ENCODE data around the gene SERPINA1. TPM values are rescaled to one million over a fixed set of nuclear protein-coding genes. Genes with fewer than 3 reads are reported as not detected.

The SERPINA1 gene
- total RNA-seq, 1 experiment from 2014 or later: 10.5 TPM

DNA sequence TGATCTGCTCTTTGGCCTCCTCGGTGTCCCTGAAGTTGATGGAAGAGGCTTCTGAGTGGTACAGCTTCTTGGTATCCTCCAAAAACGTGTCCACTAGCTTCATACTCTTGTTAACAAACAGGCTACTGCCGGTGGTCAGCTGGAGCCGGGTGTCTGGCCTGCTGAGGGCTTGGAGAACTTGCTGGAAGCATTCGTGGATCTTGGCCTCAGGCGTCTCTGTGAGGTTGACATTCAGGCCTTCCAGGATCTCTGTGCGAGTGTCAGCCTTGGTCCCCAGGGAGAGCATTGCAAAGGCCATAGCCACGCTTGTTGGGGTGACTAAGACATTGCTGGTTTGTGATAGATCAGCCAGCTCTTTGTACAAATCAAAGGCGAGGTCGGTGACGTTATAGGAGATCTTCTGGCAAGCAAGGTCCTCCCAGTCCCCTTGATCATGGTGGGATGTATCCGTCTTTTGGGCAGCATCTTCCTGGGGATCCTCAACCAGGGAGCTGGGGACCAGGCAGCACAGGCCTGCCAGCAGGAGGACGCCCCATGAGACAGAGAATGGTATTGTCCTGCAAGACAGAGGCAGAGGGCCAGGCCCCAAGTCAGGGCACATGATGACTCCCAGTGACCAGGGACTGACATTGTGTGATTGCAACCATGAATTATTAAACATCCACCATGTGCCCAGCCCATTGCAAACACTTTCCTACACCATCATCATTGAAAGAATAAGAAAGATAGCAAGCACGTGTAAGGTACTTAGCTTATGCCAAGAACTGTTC is 22.1 kb downstream of the SERPINA1 start, which contains the start of gene SERPINA2:
Gene SERPINA2 (minus strand): TSS at position 553 of the 770 bp plus-strand sequence.
- ChIA-PET POLR2A (ENCODE audit: unreplicated experiment) (no interaction called here), CTCF (no interaction called here)
- Histone ChIP-seq H3K27me3 (ENCODE audit: low read length) (no peaks in the 10 kb centered on the region; the same call in 1 of the 2 replicates), H3K27ac (ENCODE audit: low read length) (no peak within 1 kb of the TSS), H3F3A (ENCODE audit: low read length, unreplicated experiment) (no peaks in the 10 kb centered on the region), H3K9me2 (replicated peaks; ENCODE audit: low read length) (no peaks in the 10 kb centered on the region), H3K4me1 (ENCODE audit: insufficient read depth, low read length) (no peaks in the 10 kb centered on the region), H3K9ac (ENCODE audit: low read length) (no peak within 1 kb of the TSS), H2AFZ (ENCODE audit: low read length) (no peak within 1 kb of the TSS), H3K36me3 (ENCODE audit: low read depth, low read length) (no peaks in the 10 kb centered on the region), H4K20me1 (ENCODE audit: low read length) (no peaks in the 10 kb centered on the region), H3K4me2 (ENCODE audit: low read length) (no peak within 1 kb of the TSS), H3K4me3 (ENCODE audit: low read length) (no peak within 1 kb of the TSS), H3K79me2 (ENCODE audit: low read length) (no peaks in the 10 kb centered on the region), H3K9me3 (ENCODE audit: low read length) (no peaks in the 10 kb centered on the region)
- BruUV-seq (replicated peaks): no TSS peak
- ATAC-seq: no peak
- no peak for DNase-seq
- TF ChIP-seq EZH2phosphoT487 (IDR thresholded peaks at IDR 0.05; ENCODE audit: borderline replicate concordance, low read length) (no peak), EZH2 (IDR thresholded peaks at IDR 0.05; ENCODE audit: low read length, unreplicated experiment) (no peak)
- TF ChIP-seq, protein P1, sequence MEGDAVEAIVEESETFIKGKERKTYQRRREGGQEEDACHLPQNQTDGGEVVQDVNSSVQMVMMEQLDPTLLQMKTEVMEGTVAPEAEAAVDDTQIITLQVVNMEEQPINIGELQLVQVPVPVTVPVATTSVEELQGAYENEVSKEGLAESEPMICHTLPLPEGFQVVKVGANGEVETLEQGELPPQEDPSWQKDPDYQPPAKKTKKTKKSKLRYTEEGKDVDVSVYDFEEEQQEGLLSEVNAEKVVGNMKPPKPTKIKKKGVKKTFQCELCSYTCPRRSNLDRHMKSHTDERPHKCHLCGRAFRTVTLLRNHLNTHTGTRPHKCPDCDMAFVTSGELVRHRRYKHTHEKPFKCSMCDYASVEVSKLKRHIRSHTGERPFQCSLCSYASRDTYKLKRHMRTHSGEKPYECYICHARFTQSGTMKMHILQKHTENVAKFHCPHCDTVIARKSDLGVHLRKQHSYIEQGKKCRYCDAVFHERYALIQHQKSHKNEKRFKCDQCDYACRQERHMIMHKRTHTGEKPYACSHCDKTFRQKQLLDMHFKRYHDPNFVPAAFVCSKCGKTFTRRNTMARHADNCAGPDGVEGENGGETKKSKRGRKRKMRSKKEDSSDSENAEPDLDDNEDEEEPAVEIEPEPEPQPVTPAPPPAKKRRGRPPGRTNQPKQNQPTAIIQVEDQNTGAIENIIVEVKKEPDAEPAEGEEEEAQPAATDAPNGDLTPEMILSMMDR (conservative IDR thresholded peaks at IDR 0.05; ENCODE audit: low read depth, low read length): no peak
- intact Hi-C loops (cut with micrococcal nuclease): no loop called here

DNA sequence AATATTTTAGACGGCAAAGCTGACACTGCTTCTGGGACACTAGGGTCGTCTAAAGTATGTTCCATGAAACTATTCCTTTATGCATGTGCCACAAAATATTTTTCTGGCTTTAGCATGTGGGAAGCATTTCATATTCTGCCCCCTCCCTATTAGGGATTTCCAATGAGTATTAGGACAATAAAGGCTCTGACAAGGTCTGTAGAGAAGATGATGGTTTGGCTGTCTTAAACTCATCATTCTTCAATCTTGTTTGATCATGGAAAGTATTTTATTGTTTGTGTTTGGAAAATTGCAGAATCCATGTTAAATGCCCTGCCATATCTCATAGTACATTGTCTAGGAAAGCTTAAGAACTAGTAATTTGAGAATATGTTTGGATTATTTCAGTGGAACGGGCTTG is 22.8 kb downstream of the SERPINA1 start:
- H3K9me3 ChIP-seq (ENCODE audit: low read length): no peaks in the 10 kb centered on the region
- ChIA-PET POLR2A (ENCODE audit: unreplicated experiment) (no interaction called here), CTCF (no interaction called here)
- H3K27ac ChIP-seq (ENCODE audit: low read length): no peak overlapping the region
- H3K79me2 ChIP-seq (ENCODE audit: low read length): no peaks in the 10 kb centered on the region
- no peak overlapping the region for H3K4me2 ChIP-seq (ENCODE audit: low read length)
- intact Hi-C loops (cut with micrococcal nuclease): no loop called here
- no peaks in the 10 kb centered on the region for H3K9me2 ChIP-seq (replicated peaks; ENCODE audit: low read length)
- BruUV-seq (replicated peaks): no TSS peak
- no peak overlapping the region for H3K9ac ChIP-seq (ENCODE audit: low read length)
- H3K4me3 ChIP-seq (ENCODE audit: low read length): no peak overlapping the region
- H3K27me3 ChIP-seq (ENCODE audit: low read length): no peaks in the 10 kb centered on the region; the same call in 1 of the 2 replicates
- H3K4me1 ChIP-seq (ENCODE audit: insufficient read depth, low read length): no peaks in the 10 kb centered on the region
- no peaks in the 10 kb centered on the region for H3F3A ChIP-seq (ENCODE audit: low read length, unreplicated experiment)
- no peaks in the 10 kb centered on the region for H4K20me1 ChIP-seq (ENCODE audit: low read length)
- H2AFZ ChIP-seq (ENCODE audit: low read length): no peak overlapping the region
- DNase-seq (no peak), ATAC-seq (no peak)
- no peaks in the 10 kb centered on the region for H3K36me3 ChIP-seq (ENCODE audit: low read depth, low read length)
- TF ChIP-seq EZH2phosphoT487 (IDR thresholded peaks at IDR 0.05; ENCODE audit: borderline replicate concordance, low read length) (no peak), EZH2 (IDR thresholded peaks at IDR 0.05; ENCODE audit: low read length, unreplicated experiment) (no peak)
- TF ChIP-seq, protein P1 (conservative IDR thresholded peaks at IDR 0.05; ENCODE audit: low read depth, low read length): no peak

DNA sequence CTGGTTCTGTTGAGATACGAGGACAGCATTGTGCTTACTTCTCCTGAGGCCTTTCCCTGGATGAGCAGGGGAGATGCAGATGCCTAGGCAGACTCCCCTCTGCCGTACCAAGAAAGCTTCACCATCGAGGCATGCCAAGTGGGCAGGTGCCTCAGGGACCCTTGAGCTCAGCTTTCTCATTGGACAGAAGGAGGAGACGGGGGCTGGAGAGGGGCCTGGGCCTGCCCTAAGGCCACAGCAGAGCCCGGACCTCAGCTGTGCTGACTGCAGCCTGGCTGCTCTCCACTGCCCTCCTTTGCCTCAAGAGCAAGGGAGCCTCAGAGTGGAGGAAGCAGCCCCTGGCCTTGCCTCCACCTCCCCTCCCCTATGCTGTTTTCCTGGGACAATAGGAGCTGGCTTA is 23.4 kb downstream of the SERPINA1 start:
- CTCF ChIA-PET: no interaction called here
- H3K4me3 ChIP-seq (ENCODE audit: low read length): no peak overlapping the region
- POLR2A ChIA-PET (ENCODE audit: unreplicated experiment): no interaction called here
- no peak for DNase-seq
- no peaks in the 10 kb centered on the region for H3K9me2 ChIP-seq (replicated peaks; ENCODE audit: low read length)
- H3K27me3 ChIP-seq (ENCODE audit: low read length): no peaks in the 10 kb centered on the region; the same call in 1 of the 2 replicates
- no peak for ATAC-seq
- no peaks in the 10 kb centered on the region for H4K20me1 ChIP-seq (ENCODE audit: low read length)
- H3K27ac ChIP-seq (ENCODE audit: low read length): no peak overlapping the region
- H3K4me1 ChIP-seq (ENCODE audit: insufficient read depth, low read length): no peaks in the 10 kb centered on the region
- H3K36me3 ChIP-seq (ENCODE audit: low read depth, low read length): no peaks in the 10 kb centered on the region
- intact Hi-C loops (cut with micrococcal nuclease): no loop called here
- no peaks in the 10 kb centered on the region for H3K79me2 ChIP-seq (ENCODE audit: low read length)
- BruUV-seq (replicated peaks): no TSS peak
- H2AFZ ChIP-seq (ENCODE audit: low read length): no peak overlapping the region
- no peak overlapping the region for H3K4me2 ChIP-seq (ENCODE audit: low read length)
- no peak overlapping the region for H3K9ac ChIP-seq (ENCODE audit: low read length)
- no peaks in the 10 kb centered on the region for H3F3A ChIP-seq (ENCODE audit: low read length, unreplicated experiment)
- TF ChIP-seq, protein P1 (conservative IDR thresholded peaks at IDR 0.05; ENCODE audit: low read depth, low read length): no peak
- TF ChIP-seq EZH2 (IDR thresholded peaks at IDR 0.05; ENCODE audit: low read length, unreplicated experiment) (no peak), EZH2phosphoT487 (IDR thresholded peaks at IDR 0.05; ENCODE audit: borderline replicate concordance, low read length) (no peak)
- H3K9me3 ChIP-seq (ENCODE audit: low read length): no peaks in the 10 kb centered on the region
